GM21717 (cell line): ENCODE results near the gene CEP250.
"Not testable (repeated sequence)": the region's sequence is repeated elsewhere in the genome, so short reads cannot be mapped to it uniquely, and the experiment has no call there.

ENCODE experiments used
- ATAC-seq: cut with Tn5 transposase; IDR thresholded peaks from one replicate; pipeline ENCODE4 v1.9.1; 2021; ENCODE audit warnings: mild to moderate bottlenecking, moderate library complexity; ENCODE audit not compliant: unreplicated experiment

Gene CEP250

DNA sequence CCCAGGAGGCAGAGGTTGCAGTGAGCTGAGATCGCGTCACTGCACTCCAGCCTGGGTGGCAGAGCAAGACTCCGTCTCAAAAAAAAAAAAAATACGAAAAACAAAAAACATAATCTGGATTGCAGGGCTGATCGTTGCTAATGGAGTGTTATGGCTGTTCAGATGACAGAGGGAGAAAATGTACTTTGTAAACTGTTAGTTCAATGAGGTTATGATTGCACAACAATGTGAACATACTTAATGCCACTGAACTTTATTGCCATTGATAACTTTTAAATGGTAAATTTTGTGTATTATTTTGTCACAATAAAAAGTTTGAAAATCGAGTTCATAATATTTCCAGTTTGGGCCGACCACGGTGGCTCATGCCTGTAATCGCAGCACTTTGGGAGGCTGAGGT, 63.6 kb downstream of the CEP250 start:
- no peak for ATAC-seq

DNA sequence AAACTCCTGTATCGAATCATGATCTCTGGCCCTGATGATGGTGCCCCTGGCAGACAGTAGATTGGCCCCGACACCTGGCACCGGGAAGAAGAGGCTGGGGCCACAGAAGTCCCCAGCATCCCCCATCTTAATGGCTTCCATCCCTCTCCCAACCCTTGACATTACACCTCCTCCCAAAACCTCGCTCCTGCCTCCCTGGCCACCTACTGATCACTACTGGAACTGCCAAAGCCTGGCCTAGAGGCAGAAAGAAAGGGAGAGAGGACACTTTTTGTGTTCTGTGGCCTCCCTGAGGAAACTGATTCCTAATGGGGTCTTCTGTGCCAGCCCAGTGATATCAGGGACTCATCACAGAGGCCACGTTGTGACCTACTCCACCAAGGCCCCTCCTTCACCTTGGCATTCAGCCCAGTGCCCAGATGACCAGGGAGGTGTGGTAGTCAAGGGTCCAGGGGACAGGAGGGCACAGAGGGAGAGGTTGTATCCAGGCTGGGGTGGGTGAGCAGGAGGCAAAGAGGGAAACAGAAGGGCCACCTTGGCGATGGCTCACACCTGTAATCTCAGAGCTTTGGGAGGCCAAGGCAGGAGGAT, 68.0 kb downstream of the CEP250 start:
- no peak for ATAC-seq

DNA sequence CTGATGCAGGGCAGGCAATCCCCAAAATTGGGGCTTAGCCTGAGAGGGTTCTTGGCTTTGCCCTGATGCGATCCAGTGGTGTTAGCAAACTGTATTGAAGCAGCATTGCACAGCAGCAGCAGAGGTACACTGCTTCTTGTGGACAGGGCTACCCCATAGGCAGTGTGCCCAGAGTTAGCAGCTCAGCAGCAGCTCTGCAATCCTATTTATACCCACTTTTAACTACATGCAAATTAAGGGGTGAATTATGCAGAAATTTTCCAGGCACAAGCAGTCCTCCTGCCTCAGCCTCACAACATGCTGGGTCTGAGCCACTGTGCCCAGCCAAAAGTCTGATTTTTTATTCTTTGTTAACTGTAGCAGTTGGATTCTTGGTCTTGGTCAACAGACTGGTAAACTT, 70.2 kb downstream of the CEP250 start:
- no peak for ATAC-seq

DNA sequence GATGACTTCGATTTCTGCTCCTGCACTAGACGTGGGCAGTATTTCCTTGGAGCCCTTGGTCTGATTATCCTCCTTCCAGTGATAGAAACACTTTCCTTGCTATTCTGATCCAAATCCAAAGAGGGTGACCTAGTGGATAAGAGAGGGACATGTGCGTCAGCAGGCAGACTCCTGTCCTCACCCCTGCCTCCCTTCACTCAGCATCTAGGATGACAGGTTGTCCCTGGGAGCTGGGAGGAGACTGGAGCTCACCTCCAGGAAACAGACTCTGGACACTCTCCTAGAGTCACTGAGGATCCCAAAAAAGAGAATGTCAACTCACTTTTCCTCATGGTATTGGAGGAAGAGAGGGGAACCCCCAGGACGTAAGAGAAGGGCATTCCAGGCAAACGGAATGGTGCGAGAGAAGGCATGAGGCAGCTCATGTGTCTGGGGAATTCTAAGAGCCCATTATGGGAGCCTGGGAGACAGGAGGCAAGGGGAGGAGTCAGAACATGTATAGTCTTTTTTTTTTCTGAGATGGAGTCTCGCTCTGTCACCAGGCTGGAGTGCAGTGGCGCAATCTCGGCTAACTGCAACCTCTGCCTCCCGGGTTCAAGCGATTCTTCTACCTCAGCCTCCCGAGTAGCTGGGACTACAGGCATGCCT, 71.8 kb downstream of the CEP250 start:
- no peak for ATAC-seq

DNA sequence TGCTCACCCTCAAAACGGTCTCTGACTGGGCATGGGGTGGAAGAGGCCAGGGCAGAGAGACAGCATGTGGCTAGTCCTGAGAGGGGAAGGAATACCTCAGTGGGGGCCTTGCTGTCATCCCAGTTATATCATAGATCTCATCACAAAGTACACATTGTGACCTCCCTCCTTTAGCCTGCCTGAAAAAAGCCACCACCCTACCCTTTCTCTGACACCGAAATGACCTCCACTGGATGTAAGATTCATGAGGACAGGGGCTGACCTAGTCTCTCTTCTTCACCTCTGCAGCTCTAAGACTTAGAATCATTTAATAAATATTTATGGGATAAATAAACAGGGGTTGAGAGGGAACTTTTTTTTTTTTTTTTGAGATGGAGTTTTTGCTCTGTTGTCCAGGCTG, 74.2 kb downstream of the CEP250 start, which contains the start of gene C20orf173:
Gene C20orf173, minus strand, starts transcription at position 101 of the 400 bp plus-strand sequence. CDS start 279 bp downstream, outside the sequence.
- no peak for ATAC-seq

DNA sequence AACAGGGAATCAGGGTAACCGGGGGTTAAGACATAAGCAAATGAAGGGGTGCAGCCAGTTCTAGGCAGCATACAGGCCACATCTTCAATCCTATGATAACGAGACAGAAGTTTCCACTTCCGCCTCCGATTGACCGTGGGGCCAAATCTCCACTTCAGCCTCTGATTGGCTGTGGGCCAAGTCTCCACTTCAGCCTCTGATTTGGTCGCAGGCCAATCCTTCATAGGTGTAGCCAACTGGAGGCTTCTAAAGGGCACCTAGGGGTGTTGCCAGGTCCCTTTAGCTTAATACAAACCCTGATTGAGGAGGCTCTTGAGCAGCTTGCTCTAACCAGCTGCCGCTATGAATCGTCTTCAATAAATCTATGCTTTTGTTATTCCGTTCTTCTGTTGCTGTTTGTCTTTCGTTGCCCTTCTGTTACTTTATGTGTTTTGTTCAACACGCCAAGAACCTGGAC, 84.4 kb downstream of the CEP250 start:
- ATAC-seq = no peak

DNA sequence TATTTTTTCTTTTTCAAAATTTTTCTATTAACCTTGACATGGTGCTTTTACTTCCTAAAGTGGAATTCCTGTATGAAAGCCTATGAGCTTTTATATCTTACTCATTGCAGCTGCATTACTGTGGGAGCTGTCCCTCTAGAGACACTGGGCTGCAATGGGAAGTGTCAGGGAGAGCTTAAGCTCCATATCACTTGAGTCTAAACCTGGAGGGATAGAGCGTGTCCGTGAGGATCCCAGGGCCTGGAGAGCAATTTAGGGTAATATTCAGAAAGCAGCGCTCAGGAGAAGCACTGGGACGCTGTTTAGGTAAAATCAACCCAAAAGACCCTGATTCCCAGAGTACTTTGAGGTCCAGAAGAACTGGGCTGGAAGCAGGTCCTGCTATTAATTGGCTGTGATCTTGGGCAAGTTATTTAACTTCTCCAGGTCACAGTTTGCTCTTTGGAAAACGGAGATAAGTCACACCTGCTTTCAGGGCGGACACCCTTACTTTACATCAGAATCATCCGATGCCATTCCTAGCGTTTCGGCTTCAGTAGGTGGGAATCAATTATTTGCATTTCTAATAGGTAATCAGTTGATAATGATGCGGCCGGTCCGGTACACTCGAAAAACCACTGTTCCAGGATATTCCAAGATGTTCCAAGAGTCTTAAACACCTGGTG, 85.9 kb downstream of the CEP250 start:
- no peak for ATAC-seq

DNA sequence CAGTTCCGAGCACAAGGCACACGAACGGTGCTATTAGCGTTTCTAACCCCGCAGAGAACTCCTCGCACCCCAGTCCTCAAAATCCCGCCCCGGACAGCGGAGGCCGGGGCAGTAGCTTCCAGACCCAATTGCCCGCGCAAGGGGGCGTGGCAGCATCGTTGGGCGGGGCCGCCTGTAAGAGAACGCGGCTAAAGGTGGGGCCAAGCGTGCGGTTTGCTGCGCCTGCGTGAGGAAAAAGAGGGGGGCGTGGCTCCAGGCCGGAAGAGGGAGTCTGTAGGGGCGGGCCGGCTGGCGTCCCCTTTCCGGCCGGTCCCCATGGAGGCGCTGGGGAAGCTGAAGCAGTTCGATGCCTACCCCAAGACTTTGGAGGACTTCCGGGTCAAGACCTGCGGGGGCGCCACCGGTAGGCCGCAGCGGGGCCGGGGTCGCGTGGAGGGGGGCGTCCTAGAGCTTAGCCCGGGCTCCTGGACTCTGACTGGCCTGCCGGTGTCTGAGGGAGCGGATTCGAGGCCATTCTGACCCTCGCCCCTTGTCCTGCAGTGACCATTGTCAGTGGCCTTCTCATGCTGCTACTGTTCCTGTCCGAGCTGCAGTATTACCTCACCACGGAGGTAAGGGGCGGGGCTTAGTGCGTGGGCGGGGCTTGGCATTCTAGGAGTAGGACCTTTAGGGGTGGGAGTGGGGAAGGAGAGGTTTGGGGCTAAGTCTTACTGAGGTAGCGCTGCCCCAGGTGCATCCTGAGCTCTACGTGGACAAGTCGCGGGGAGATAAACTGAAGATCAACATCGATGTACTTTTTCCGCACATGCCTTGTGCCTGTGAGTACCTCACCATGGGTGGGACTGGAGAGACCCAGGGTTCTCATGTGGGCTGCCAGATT, 86.6 kb downstream of the CEP250 start, which contains the start of gene ERGIC3:
Gene ERGIC3, plus strand, starts transcription at position 296 of the 880 bp plus-strand sequence. Its CDS starts 20 bp downstream, at position 316.
- peak; percentile 86 for ATAC-seq

DNA sequence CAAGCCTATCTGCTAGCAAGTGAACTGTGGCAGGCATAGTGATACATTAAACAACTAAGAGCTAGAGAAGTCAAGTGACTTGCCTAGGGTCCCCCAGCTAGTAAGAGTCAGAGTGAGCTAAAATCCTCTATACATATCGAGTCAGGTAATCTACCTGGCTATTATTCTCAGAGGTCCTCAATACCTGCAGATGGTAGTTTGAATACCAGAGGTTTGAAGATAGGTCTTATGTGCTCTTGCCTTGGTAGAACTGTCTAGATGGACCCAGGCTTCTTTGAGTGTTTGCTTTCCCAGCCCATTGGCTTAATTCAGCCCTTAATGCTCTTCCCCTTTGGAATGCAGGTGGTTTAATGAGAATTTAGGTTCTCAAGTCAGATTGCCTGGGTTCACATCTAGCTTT, 87.6 kb downstream of the CEP250 start:
- no peak for ATAC-seq

DNA sequence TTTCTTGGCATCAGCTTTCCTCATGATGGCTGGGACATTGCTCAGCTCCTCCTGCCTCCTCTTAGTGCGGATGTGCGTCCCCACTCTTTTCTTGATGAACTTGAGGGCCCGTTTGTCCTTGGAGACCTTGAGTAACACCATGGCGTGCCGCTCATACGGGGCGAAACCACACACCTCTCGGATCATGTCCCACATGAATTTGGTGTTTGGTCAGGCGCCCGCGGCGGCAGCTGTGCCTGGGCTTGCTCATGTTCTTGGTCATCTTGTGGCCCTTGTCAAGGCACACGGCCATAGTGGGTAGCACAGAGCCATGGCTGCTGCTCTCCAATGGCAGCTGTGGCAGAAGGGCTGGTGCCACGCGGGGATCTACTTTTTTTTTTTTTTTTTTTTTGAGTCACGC, 89.0 kb downstream of the CEP250 start:
- no peak for ATAC-seq

DNA sequence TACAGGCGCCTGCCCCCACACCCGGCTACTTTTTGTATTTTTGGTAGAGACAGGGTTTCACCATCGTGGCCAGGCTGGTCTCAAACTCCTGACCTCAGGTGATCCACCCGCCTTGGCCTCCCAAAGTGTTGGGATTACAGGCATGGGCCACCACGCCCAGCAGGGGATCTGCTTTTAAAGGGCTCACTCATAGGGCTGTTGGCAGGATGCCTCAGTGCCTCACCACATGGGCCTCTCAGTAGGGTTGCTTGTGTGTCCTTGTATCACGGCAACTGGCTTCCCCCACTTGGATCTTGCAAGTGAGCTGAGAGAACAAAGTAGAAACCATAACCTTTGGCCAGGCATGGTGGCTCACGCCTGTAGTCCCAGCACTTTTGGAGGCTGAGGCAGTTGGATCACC, 89.5 kb downstream of the CEP250 start:
- ATAC-seq = not testable (repeated sequence)

DNA sequence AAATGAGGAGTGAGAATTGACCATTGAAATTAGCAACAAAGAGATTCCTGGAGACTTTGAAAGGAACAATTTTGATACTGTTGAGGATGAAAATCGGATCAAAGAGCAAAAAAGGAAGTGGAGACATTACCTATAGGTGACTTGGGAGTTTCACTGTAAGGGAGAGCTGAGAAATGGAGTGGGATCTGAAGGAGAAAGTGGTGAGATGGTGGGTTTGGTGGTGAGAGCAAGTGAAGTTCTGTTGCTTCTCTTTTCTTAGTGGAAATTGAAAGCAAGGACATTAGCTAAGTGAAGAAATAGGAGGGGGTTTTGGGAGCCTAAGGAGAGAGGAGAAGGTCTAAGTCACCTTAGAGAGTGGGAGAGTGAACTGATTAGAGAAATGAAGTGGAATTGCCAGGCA, 90.7 kb downstream of the CEP250 start:
- ATAC-seq = no peak

DNA sequence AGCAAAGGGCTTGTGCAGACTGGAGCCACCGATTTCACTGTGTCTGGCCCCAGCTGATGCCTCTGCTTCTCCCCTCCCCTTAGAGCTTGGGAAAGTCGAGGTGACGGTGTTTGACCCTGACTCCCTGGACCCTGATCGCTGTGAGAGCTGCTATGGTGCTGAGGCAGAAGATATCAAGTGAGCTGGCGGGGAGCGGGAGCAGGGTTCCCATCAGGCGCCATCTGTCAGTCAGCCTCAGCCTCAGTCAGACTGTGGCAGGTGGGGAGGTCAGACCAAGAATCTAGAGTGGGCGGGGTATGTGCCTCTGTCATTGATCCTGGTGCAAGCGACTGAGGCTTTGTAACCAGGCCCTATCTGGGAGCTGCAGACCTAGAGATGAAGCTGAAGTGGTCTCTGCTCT, 91.9 kb downstream of the CEP250 start:
- no peak for ATAC-seq

DNA sequence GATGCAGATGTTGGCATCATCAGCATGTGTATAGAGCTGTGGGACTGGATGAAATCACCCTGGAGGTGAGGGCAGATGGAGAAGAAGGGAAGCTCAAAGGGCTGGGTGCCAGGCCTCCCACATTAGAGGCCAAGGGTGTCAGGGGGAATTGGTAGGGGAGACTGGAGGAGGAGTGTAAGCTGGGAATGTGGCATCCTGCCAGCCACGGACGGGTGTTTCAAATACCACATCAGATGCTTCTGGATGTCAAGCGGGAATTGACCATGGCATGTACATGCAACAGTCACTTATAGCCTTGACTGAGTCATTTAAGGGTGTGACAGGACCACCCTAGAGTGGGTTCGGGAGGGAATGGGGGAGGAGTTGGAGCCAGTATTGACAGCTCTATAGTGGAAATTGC, 96.1 kb downstream of the CEP250 start:
- no peak for ATAC-seq

DNA sequence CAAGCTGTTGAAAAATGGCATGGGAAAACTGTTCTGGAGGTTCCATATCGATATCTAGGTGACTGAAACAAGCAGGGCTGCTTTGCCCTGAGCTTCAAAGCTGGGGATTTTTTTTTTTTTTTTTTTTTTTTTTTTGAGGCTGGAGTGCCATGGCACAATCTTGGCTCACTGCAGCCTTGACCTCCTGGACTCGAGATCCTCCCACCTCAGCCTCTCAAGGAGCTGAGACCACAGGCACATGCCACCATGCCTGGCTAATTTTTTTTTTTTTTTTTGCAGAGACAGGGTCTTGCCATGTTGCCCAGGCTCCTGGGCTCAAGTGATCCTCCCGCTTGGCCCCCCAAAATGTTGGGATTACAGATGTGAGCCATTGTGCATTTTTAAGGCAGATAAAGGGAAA, 97.5 kb downstream of the CEP250 start:
- no peak for ATAC-seq

DNA sequence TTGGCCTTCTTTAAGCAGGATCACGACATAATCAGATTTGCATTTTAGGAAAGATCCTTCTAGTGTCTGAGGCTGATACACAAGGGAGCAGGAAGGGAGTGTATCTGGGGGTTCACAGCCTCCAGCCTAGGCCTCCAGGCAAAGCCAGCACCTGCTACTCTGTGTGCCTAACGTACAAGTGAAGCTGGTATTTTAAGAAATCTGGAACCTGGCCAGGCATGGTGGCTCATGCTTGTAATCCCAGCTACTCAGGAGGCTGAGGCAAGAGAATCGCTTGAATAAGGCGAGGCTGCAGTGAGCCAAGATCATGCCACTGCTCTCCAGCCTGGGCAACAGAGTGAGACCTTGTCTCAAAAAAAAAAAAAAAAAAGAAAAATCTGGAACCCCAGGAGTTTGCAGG, 100.1 kb downstream of the CEP250 start:
- not testable (repeated sequence) for ATAC-seq

DNA sequence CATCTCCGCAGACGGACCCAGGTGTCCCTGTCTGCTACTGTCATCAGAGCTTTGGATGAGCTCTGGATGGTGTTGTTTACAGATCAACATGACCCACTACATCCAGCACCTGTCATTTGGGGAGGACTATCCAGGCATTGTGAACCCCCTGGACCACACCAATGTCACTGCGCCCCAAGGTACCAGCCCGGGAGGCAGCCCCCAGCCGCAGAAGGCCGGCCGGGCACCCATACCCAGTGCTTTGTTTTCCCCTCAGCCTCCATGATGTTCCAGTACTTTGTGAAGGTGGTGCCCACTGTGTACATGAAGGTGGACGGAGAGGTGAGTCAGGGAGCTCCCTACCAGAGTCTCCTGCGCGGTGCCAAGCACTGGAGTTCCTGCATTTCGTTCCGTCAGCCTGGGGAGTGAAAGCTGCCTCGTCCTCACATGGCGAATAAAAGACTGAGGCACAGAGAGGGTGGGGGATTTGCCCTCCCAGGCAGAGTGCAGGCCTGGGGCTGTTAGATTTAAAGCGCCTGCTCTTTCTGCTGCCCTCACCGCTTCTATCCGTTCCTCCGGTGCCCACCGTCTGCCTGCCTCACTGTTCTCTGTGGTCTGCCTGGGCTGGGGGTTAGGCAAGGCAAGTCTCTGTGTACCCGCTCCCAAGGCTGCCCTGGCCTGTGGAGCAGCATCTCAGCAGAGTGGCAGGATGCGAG, 100.7 kb downstream of the CEP250 start:
- ATAC-seq = no peak

DNA sequence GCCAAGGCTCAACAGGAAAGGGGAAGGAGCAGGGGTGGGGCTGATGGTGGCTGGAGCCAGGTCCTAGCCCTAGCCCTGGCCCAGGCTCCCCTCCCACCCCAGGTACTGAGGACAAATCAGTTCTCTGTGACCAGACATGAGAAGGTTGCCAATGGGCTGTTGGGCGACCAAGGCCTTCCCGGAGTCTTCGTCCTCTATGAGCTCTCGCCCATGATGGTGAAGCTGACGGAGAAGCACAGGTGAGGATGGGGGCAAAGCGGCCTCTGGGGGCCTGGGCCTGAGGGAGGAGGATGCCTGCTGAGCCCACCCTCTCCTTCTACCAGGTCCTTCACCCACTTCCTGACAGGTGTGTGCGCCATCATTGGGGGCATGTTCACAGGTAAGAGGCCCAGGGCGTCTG, 101.5 kb downstream of the CEP250 start:
- ATAC-seq = no peak

DNA sequence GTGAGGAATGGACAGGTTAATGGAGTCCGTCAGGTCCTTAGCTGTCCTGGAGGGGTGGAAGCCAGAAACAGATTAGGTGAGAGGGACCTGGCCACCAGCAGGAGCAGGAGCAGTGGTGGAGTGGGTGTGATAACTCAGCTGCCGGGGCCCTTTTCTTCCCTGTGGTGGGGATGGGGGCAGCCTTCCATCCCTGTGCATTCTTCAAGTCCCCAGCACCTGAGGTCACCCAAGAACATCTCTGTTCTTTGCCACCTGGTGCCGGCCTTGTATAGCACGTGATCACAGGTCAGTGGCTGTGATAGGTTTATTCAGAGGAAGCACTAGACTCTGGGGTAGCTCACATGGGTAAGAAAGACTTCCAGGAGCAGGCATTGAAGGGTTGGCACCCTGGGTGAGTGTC, 103.1 kb downstream of the CEP250 start:
- no peak for ATAC-seq

DNA sequence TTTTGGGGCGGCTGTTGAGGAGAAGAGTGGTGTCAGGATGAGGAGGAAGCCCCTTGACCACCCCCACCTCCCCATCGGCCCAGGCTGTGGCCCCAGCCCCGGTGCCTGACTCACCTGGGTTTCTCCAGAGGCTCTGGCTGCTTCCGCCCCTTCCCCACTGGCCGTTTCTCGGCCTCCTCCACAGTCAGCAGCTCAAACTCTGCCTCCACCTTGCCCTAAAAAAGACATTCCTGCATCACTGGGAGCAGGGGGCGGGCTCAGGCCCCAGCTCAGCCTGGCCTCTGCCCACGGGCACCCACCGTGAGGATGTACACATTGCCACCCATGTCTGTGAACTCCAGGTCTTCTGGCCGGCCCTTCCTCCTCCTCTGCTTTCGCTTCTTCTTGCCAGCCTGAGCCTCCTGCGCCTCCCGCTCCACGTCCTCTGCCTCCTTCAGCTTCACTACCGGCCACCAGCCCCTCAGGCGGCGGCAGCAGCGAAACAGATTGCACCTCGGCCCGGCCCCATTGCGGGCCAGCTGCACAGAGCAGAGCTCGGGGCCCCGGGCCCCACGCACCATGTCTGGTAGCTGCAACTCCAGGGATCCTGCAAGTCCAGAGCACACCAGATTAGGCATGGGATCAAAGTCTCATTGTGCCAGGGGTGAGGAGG, 103.8 kb downstream of the CEP250 start:
- ATAC-seq = no peak
